Skin epidermis (tissue), 12 donors: Measurements from ENCODE around the gene CSTPP1.

ENCODE experiments used
- H3K27ac ChIP-seq, 21 experiments: fragments of 200-600 bp; sonication (generic) in 11 of 21; one replicate each; pipeline ENCODE4 v1.5.0; 2020; ENCODE audit warnings: mild to moderate bottlenecking in 3 of 21, inconsistent platforms in 2 of 21, moderate library complexity in 2 of 21
- H3K4me3 ChIP-seq, 7 experiments: fragments of 200-600 bp; sonication (generic) in 2 of 7; one replicate each; pipeline ENCODE4 v1.5.0; 2020; ENCODE audit warnings: inconsistent platforms in 2 of 7, mild to moderate bottlenecking in 2 of 7, moderate library complexity in 1 of 7

CSTPP1 gene

GRCh38 chr11:47020793-47021526 is 84.4 kb downstream of the CSTPP1 start:
- no peak overlapping the region for H3K27ac ChIP-seq

GRCh38 chr11:47021527-47021818 is 84.9 kb downstream of the CSTPP1 start:
- Histone ChIP-seq H3K4me3 (no peak overlapping the region), H3K27ac (no peak overlapping the region)

More at GRCh38 chr11:47020793-47021526, 84.4 kb downstream of the CSTPP1 start:
- no peak overlapping the region for H3K4me3 ChIP-seq

DNA sequence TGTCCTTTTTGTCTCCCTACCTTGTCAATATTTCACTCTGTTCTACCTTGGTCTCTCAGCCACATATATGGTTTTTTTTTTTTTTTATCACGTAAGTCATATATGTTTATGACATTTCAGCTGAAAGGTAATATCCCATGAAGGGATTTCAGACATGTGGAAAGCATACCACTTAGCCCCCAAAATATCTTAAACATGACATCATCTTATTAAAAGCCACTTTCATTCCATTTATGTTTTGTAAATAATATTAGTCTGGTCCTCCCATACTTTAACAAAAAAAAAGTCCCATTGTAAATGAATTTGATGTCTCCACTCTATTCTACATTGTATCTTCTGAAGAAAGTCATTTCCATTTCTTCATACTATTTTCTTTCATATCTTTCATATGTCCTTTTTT is 85.4 kb downstream of the CSTPP1 start:
- Histone ChIP-seq H3K27ac (no peak overlapping the region), H3K4me3 (no peak overlapping the region)

DNA sequence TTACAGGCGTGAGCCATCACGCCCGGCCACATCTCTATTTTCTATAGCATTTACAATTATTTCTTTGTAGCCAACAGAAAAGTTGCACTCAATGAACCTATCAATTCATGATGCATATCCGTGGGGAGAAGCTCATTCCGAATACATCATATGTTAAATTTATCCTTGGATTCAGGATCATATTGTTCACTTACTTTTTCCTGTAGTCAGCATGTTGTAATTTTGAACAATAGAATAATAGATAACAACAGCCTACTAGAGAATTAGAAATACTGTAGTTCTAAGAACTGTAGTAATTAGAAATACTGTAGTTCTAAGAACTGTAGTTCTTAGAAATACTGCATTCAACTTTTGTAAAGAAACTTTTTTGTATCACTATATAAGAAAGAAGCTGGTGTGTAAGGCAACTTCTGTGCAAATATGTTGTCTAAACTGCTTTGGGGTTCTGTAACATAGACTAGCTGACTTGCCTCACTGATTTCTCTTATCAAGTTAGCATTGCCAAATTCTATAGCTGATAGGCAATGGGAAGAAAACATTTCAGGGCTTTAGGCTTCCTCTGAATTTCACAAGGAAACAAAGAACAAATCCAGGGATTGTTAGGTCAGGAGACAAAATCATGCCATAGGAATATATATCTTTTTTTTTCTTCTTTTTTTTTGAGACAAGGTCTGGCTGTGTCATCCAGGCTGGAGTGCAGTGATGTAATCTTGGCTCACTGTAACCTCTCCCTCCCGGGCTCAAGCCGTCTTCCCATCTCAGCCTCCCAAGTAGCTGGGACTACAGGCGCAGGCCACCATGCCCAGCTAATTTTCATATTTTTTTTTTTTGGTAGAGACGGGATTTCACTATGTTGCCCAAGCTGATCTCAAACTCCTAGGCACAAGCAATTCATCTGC is 91.9 kb downstream of the CSTPP1 start:
- H3K4me3 ChIP-seq, result no peak overlapping the region
- no peak overlapping the region for H3K27ac ChIP-seq

DNA sequence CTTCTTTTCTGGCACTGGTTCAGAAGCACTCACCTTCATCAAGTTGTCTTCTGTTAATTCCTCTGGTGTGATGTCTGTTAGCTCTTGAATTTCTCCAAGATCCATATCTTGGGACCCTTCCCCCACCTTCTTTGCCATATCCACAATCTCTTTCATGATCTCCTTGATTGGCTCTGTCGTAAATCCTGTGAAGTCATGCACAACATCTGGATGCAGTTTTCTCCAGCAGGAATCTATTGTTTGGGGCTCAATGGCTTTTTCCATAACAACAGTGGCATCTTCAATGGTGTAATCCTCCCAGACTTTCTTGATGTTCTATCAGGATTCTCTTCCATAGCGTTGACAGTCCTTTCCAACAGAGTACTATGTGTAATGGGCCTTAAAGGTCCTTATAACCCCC is 96.9 kb downstream of the CSTPP1 start:
- Histone ChIP-seq H3K27ac (no peak overlapping the region), H3K4me3 (no peak overlapping the region)

DNA sequence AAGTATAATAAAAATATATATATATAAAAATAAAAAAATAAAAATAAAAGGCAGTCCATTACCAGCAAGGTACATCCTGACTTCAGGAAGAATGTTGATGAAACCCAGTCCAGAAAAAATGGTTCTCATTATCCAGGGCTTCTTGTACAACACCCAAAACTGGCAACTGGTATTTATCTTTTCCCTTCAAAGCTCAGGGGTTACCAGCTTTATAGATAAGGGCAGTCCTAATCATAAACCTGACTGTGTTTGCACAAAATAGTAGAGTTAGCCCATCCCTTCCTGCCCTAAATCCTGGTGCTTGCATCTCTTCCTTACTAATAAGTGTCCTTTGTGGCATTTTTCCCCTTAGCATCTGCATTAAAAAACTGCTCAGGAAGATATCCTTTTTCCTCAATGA is 97.5 kb downstream of the CSTPP1 start:
- Histone ChIP-seq H3K27ac (no peak overlapping the region), H3K4me3 (no peak overlapping the region)

DNA sequence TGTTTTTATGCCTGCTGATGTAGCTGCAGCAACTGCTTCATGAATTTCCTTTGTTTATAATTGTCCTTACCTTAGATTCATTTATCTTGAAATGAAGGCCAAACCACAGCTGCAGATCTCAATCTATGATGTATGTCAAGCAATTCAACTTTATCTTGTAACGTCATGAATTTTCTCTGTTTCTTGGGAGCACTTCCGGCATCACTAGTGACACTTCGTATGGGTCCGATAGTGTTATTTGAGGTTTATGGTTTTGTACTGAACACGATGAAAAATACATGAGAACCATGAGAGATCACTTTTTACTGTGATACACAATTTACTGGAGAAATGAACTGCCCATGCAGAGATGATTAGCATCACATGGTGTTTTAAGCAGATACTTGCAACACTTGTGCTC is 98.5 kb downstream of the CSTPP1 start:
- Histone ChIP-seq H3K4me3 (no peak overlapping the region), H3K27ac (no peak overlapping the region)

GRCh38 chr11:47044119-47044518 is 107.6 kb downstream of the CSTPP1 start:
- Histone ChIP-seq H3K4me3 (no peak overlapping the region), H3K27ac (no peak overlapping the region)

DNA sequence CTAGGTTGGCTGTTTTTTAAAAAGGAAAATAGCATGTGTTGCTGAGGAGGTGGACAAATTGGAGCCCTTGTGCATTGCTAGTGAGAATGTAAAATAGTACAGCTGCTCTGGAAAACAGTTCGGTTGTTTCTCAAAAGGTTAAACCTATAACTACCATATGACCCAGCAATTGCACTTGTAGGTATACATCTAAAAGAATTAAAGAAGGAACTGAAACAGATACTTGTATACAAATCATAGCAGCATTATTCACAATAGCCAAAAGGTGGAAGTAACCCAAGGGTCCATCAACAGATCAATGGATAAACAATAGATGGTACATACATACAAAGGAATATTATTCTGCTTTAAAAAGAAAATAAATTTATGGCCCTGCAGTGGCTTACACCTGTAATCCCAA is 111.4 kb downstream of the CSTPP1 start:
- Histone ChIP-seq H3K27ac (no peak overlapping the region), H3K4me3 (no peak overlapping the region)

GRCh38 chr11:47050284-47050683 is 113.7 kb downstream of the CSTPP1 start:
- H3K4me3 ChIP-seq, result no peak overlapping the region
- H3K27ac ChIP-seq, result no peak overlapping the region

GRCh38 chr11:47051217-47051616 is 114.7 kb downstream of the CSTPP1 start:
- Histone ChIP-seq H3K4me3 (no peak overlapping the region), H3K27ac (peak overlapping the region in 1 of 21 experiments; percentile 16)

- no peak overlapping the region for H3K4me3 ChIP-seq
- H3K27ac ChIP-seq, result no peak overlapping the region
These were observed 115.6 kb downstream of the CSTPP1 start for GRCh38 chr11:47052165-47052564.

DNA sequence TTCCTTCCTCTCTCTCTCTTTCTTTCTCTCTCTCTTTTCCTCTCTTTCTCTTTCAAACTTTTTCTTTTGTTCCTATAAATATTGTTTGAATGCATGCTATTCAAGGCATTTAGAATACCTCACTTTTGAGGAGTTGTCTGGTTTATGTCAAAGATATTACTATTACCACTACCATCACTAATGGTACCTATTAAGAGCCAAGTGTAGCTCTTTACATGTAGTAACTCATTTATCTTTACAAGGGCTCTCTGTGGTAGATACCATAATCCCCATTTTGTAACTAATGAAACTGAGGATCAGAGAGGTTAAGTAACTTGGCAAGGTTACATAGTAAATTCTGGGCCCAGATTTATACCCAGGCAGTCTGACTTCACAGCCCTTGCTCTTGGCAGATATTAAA is 116.0 kb downstream of the CSTPP1 start:
- Histone ChIP-seq H3K27ac (no peak overlapping the region), H3K4me3 (no peak overlapping the region)

GRCh38 chr11:47055534-47055933 is 119.0 kb downstream of the CSTPP1 start:
- Histone ChIP-seq H3K4me3 (no peak overlapping the region), H3K27ac (no peak overlapping the region)

GRCh38 chr11:47056261-47056915 is 119.8 kb downstream of the CSTPP1 start:
- H3K4me3 ChIP-seq, result no peak overlapping the region
- peak overlapping the region in 1 of 21 experiments; percentile 30 for H3K27ac ChIP-seq

- no peak overlapping the region for H3K27ac ChIP-seq
- H3K4me3 ChIP-seq, result no peak overlapping the region
These were observed 120.8 kb downstream of the CSTPP1 start for GRCh38 chr11:47057365-47057764.

- no peak overlapping the region for H3K27ac ChIP-seq
- no peak overlapping the region for H3K4me3 ChIP-seq
These were observed 124.2 kb downstream of the CSTPP1 start for GRCh38 chr11:47060807-47061206.

DNA sequence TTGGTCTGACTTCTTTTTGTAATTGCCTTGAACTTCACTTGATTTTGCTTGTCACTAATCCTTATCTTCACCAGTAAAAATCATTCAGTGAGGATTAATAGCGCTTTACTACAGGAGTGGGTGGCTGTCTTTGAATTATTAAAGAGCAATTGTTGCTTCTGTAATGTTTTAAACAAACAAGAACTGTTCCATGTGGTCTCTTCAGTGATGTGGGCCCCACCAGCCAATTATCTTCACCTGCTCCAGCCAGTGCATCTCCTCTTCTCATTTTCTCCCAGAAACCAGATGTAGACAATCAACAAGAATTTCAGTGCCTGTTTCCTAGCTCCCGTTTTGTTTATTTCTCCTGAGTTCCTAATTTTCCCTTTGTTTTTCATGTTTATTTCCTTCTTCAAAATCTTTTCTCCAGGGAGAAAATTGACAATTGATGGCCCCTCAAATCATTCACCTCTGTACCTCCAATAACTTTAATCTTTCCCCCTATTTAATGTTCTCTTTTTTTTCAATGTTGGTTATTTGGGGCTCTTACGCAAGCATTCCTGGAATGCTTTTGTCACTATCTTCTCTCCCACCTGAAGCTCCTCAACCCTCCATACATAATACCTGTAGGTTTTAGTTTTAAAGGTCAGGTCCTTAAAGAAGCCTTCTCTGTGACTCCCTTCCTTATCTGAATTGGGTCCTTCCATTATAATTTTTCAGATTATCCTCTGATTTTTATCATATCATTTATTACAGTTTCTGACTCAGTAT is 125.0 kb downstream of the CSTPP1 start:
- Histone ChIP-seq H3K27ac (no peak overlapping the region), H3K4me3 (no peak overlapping the region)

- no peak overlapping the region for H3K4me3 ChIP-seq
- no peak overlapping the region for H3K27ac ChIP-seq
These were observed 126.2 kb downstream of the CSTPP1 start for GRCh38 chr11:47062736-47063135.

DNA sequence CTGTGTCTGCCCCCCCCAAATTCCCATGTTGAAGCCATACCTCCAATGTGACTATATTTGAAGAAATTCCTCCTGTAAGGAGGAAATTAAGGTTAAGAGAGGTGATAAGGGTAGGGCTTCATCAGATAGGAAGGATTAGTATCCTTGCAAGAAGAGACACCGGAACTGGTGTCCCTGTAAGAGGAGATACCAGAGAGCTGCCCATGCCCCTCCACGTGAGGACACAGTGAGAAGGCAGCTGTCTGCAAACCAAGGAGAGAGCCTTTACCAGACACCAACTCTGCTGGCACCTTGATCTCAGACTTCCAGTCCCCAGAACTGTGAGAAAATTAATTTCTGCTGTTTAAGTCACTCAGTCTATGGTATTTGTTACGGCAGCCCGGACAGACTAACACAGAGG is 130.8 kb downstream of the CSTPP1 start:
- no peak overlapping the region for H3K4me3 ChIP-seq
- H3K27ac ChIP-seq, result no peak overlapping the region
